ENCODE results near the gene CDK13. TPM values are rescaled to one million over a fixed set of nuclear protein-coding genes. Genes with fewer than 3 reads are reported as not detected.
"Not testable (repeated sequence)": the region's sequence is repeated elsewhere in the genome, so short reads cannot be mapped to it uniquely, and the experiment has no call there.

The CDK13 gene
- total RNA-seq, 4 donors from 2014 or later: 50.9 to 73.5 (median 63.5) TPM

GRCh38 chr7:40137563-40137962 lies 187.5 kb downstream of the CDK13 start:
- no peak overlapping the region for H3K27ac ChIP-seq (replicated peaks in 1 of 4)
- DNase-seq (ENCODE audit: extremely low spot score): no peak
- no peaks in the 10 kb centered on the region for H3K27me3 ChIP-seq
- H3K36me3 ChIP-seq: no peaks in the 10 kb centered on the region
- intact Hi-C loops (cut with DNase I): no loop called here
- H3K4me1 ChIP-seq: peaks cover 9 to 22% (median 19%) of the 10 kb centered on the region in 4 donors
- no peaks in the 10 kb centered on the region for H3K9me3 ChIP-seq
- 96% methylated on average over 2 of the region's 2 CpGs for WGBS
- TF ChIP-seq POLR2A (IDR thresholded peaks at IDR 0.05; ENCODE audit: low read depth) (no peak), EP300 (IDR thresholded peaks at IDR 0.05) (no peak)
- no peak overlapping the region for H3K4me3 ChIP-seq

GRCh38 chr7:40138973-40139372 lies 188.9 kb downstream of the CDK13 start:
- Histone ChIP-seq H3K4me3 (no peak overlapping the region), H3K9me3 (no peaks in the 10 kb centered on the region), H3K27ac (replicated peaks in 1 of 4) (no peak overlapping the region), H3K36me3 (no peaks in the 10 kb centered on the region), H3K27me3 (no peaks in the 10 kb centered on the region), H3K4me1 (peaks cover 0 to 11% (median 8%) of the 10 kb centered on the region in 4 donors)
- DNase-seq (ENCODE audit: extremely low spot score): no peak
- intact Hi-C loops (cut with DNase I): no loop called here
- no peak for TF ChIP-seq CTCF (IDR thresholded peaks at IDR 0.05)
- no peak for TF ChIP-seq POLR2AphosphoS5 (IDR thresholded peaks at IDR 0.05)
- TF ChIP-seq POLR2A (IDR thresholded peaks at IDR 0.05; ENCODE audit: low read depth): no peak
- no peak for TF ChIP-seq EP300 (IDR thresholded peaks at IDR 0.05)
- WGBS: 93% methylated on average over 5 of the region's 5 CpGs

GRCh38 chr7:40139891-40140290 lies 189.8 kb downstream of the CDK13 start:
- intact Hi-C loops (cut with DNase I); H3K36me3 ChIP-seq; H3K9me3 ChIP-seq; H3K27ac ChIP-seq (replicated peaks in 1 of 4); H3K4me3 ChIP-seq; H3K27me3 ChIP-seq: not testable (repeated sequence)
- peak; percentile 42 for DNase-seq (ENCODE audit: extremely low spot score)
- WGBS: 97% methylated on average over 13 of the region's 13 CpGs
- peaks cover 0 to 11% (median 8%) of the 10 kb centered on the region in 4 donors for H3K4me1 ChIP-seq

GRCh38 chr7:40141916-40142315 lies 191.9 kb downstream of the CDK13 start:
- H3K27ac ChIP-seq (replicated peaks in 1 of 4); H3K27me3 ChIP-seq; DNase-seq (ENCODE audit: extremely low spot score); H3K4me1 ChIP-seq; H3K36me3 ChIP-seq; intact Hi-C loops (cut with DNase I); H3K9me3 ChIP-seq; H3K4me3 ChIP-seq: not testable (repeated sequence)
- 87% methylated on average over 5 of the region's 5 CpGs for WGBS

GRCh38 chr7:40145596-40146130 lies 195.6 kb downstream of the CDK13 start:
- H3K4me3 ChIP-seq; H3K27ac ChIP-seq (replicated peaks in 1 of 4); H3K36me3 ChIP-seq; intact Hi-C loops (cut with DNase I); H3K9me3 ChIP-seq; H3K27me3 ChIP-seq; H3K4me1 ChIP-seq; DNase-seq (ENCODE audit: extremely low spot score): not testable (repeated sequence)
- WGBS: 85% methylated on average over 3 of the region's 3 CpGs

- intact Hi-C loops (cut with DNase I): no loop called here
- TF ChIP-seq POLR2A (IDR thresholded peaks at IDR 0.05; ENCODE audit: low read depth) (no peak), POLR2AphosphoS5 (IDR thresholded peaks at IDR 0.05) (no peak), EP300 (IDR thresholded peaks at IDR 0.05) (no peak), CTCF (IDR thresholded peaks at IDR 0.05) (no peak)
- Histone ChIP-seq H3K4me3 (no peak overlapping the region), H3K4me1 (no peaks in the 10 kb centered on the region), H3K27me3 (no peaks in the 10 kb centered on the region), H3K9me3 (no peaks in the 10 kb centered on the region), H3K36me3 (no peaks in the 10 kb centered on the region), H3K27ac (replicated peaks in 1 of 4) (no peak overlapping the region)
- DNase-seq (ENCODE audit: extremely low spot score): peak; percentile 57
- 93% methylated on average over 19 of the region's 19 CpGs for whole genome bisulfite sequencing
Measured at GRCh38 chr7:40147371-40148246, 197.6 kb downstream of the CDK13 start.

- WGBS: 94% methylated on average over 7 of the region's 7 CpGs
- H3K27ac ChIP-seq (replicated peaks in 1 of 4); H3K27me3 ChIP-seq; H3K36me3 ChIP-seq; H3K4me3 ChIP-seq; H3K4me1 ChIP-seq; H3K9me3 ChIP-seq; intact Hi-C loops (cut with DNase I): not testable (repeated sequence)
- peak; percentile 26 for DNase-seq (ENCODE audit: extremely low spot score)
Measured at GRCh38 chr7:40148247-40148580, 198.2 kb downstream of the CDK13 start.
